HCT116 (cell line): ENCODE results near the gene NUBPL. TPM values are rescaled to one million over a fixed set of nuclear protein-coding genes. Genes with fewer than 3 reads are reported as not detected.

Experiments used
- ATAC-seq: fragments of 200-7000 bp; cut with Tn5 transposase; 2 replicates; pipeline ENCODE4 v1.9.1; 2020; ENCODE audit warnings: mild to moderate bottlenecking, moderate library complexity
- BruUV-seq: library from RNA; stranded (reverse); fragments of 400-500 nt; replicated peaks from 2 replicates; lab custom pipeline; 2021; lab: Mats Ljungman, UMichigan
- CTCF ChIA-PET: fragments of 300-600 bp; sonication (Branson Sonifier 250); formaldehyde crosslinking; loops from one replicate; lab custom pipeline; 2021; ENCODE audit warnings: antibody characterized with exemption; lab: Charles Lee
- POLR2A ChIA-PET: fragments of 300-600, 350-600 bp; sonication (Branson Sonifier 250); formaldehyde crosslinking; loops from one replicate; lab custom pipeline; 2021; ENCODE audit warnings: antibody characterized with exemption; lab: Charles Lee
- RAD21 ChIA-PET, 2 experiments: fragments of 300-600 bp; sonication (Branson Sonifier 250); formaldehyde crosslinking; loops; one replicate each; lab custom pipeline; 2023; ENCODE audit warnings: low total read pairs in 2 of 2; ENCODE audit not compliant: uncharacterized antibody in 2 of 2, unreplicated experiment in 2 of 2, low non-redundant PET in 1 of 2; lab: Charles Lee
- DNase-seq: peaks from one replicate; pipeline ENCODE4 v3.0.0-alpha.2; 2010; ENCODE audit warnings: low read depth, low spot score
- H2AFZ ChIP-seq: fragments of 200-600 bp; shearing (Covaris generic), sonication (generic); 2 replicates; pipeline ENCODE4 v1.6.1; 2017; ENCODE audit warnings: low read depth, mixed run types, mixed read lengths, antibody characterized with exemption, low read length; ENCODE audit not compliant: poor library complexity, severe bottlenecking
- H3K27ac ChIP-seq: 2 replicates; pipeline ENCODE4 v1.5.1; 2012; ENCODE audit warnings: low read depth, low read length
- H3K27me3 ChIP-seq: fragments of 200-600 bp; sonication (generic); 2 replicates; pipeline ENCODE4 v1.6.1; 2016; ENCODE audit warnings: mixed run types, low read length, mixed read lengths; ENCODE audit not compliant: insufficient read depth
- H3K36me3 ChIP-seq, 2 experiments: fragments of 200-500 bp in 1 of 2; fragments of 200-600 bp in 1 of 2; sonication (Bioruptor generic) in 1 of 2; sonication (generic) in 1 of 2; 2 replicates each; pipeline versions ENCODE4 v1.5.1 to v1.6.1; 2014 to 2016; ENCODE audit warnings: low read length in 2 of 2, inconsistent platforms in 1 of 2, mixed read lengths in 1 of 2, mixed run types in 1 of 2; ENCODE audit not compliant: insufficient read depth in 2 of 2, control insufficient read depth in 1 of 2
- H3K4me1 ChIP-seq, 2 experiments: fragments of 200-600 bp in 1 of 2; sonication (generic) in 1 of 2; 2 replicates each; pipeline versions ENCODE4 v1.5.1 to v1.6.1; 2012 to 2017; ENCODE audit warnings: low read length in 2 of 2, inconsistent platforms in 1 of 2, mild to moderate bottlenecking in 1 of 2, mixed read lengths in 1 of 2, mixed run types in 1 of 2, moderate library complexity in 1 of 2; ENCODE audit not compliant: insufficient read depth in 2 of 2, control insufficient read depth in 1 of 2
- H3K4me2 ChIP-seq: fragments of 200-600 bp; sonication (generic); 2 replicates; pipeline ENCODE4 v1.6.1; 2017; ENCODE audit warnings: mixed run types, low read length, mixed read lengths
- H3K4me3 ChIP-seq, 2 experiments: fragments of 200-600 bp in 1 of 2; sonication (generic) in 1 of 2; replicated peaks in 1 of 2; 2 replicates each; pipeline ENCODE4 v1.5.1; 2011 to 2016; ENCODE audit warnings: low read length in 2 of 2, control low read depth in 1 of 2, low read depth in 1 of 2, mild to moderate bottlenecking in 1 of 2, mixed read lengths in 1 of 2, mixed run types in 1 of 2
- H3K79me2 ChIP-seq: fragments of 200-600 bp; sonication (generic); 2 replicates; pipeline ENCODE4 v1.6.1; 2017; ENCODE audit warnings: mild to moderate bottlenecking, mixed run types, low read length, moderate library complexity, mixed read lengths; ENCODE audit not compliant: insufficient read depth
- H3K9ac ChIP-seq: fragments of 200-600 bp; sonication (generic); 2 replicates; pipeline ENCODE4 v1.6.1; 2016; ENCODE audit warnings: low read length, mixed read lengths
- H3K9me2 ChIP-seq: fragments of 200-600 bp; sonication (generic), shearing (Covaris generic); 2 replicates; pipeline ENCODE4 v1.6.1; 2017; ENCODE audit warnings: mixed run types, mild to moderate bottlenecking, moderate library complexity; ENCODE audit not compliant: insufficient read depth
- H3K9me3 ChIP-seq, 2 experiments: fragments of 200-500 bp in 1 of 2; fragments of 200-600 bp in 1 of 2; sonication (Bioruptor generic) in 1 of 2; sonication (generic) in 1 of 2; 2 replicates each; pipeline ENCODE4 v1.6.1; 2014 to 2017; ENCODE audit warnings: low read length in 2 of 2, mixed read lengths in 2 of 2, inconsistent platforms in 1 of 2, low read depth in 1 of 2, mild to moderate bottlenecking in 1 of 2, mixed run types in 1 of 2, moderate library complexity in 1 of 2; ENCODE audit not compliant: control insufficient read depth in 1 of 2, insufficient read depth in 1 of 2
- H4K20me1 ChIP-seq: fragments of 200-600 bp; sonication (generic), shearing (Covaris generic); 2 replicates; pipeline ENCODE4 v1.6.1; 2017; ENCODE audit warnings: mixed run types, mild to moderate bottlenecking, moderate library complexity; ENCODE audit not compliant: insufficient read depth
- CTCF ChIP-seq, 3 experiments: fragments of 200-600 bp in 1 of 3; sonication (generic) in 1 of 3; IDR thresholded peaks in 2 of 3; conservative IDR thresholded peaks in 1 of 3; 2 replicates each; pipeline ENCODE4 v1.5.1; 2012 to 2017; ENCODE audit warnings: low read depth in 2 of 3, low read length in 2 of 3, antibody characterized with exemption in 1 of 3, borderline replicate concordance in 1 of 3, control low read depth in 1 of 3, mild to moderate bottlenecking in 1 of 3, mixed read lengths in 1 of 3, mixed run types in 1 of 3, moderate library complexity in 1 of 3; ENCODE audit not compliant: insufficient read depth in 1 of 3
- EGR1 ChIP-seq: IDR thresholded peaks from 2 replicates; pipeline ENCODE4 v1.6.1; 2012; ENCODE audit warnings: low read depth
- EZH2 ChIP-seq: fragments of 200-600 bp; sonication (generic); IDR thresholded peaks from 2 replicates; pipeline ENCODE4 v1.6.1; 2017; ENCODE audit warnings: antibody characterized with exemption, mixed run types
- EZH2phosphoT487 ChIP-seq: fragments of 200-600 bp; IDR thresholded peaks from 2 replicates; pipeline ENCODE4 v1.6.1; 2018; ENCODE audit warnings: antibody characterized with exemption, borderline replicate concordance
- FOSL1 ChIP-seq: IDR thresholded peaks from 2 replicates; pipeline ENCODE4 v1.6.1; 2012; ENCODE audit warnings: low read depth
- JUND ChIP-seq: IDR thresholded peaks from 2 replicates; pipeline ENCODE4 v1.6.1; 2012
- MAX ChIP-seq: IDR thresholded peaks from 2 replicates; pipeline ENCODE4 v1.6.1; 2012
- POLR2A ChIP-seq: IDR thresholded peaks from 2 replicates; pipeline ENCODE4 v1.7.0; 2011; ENCODE audit warnings: borderline replicate concordance; ENCODE audit not compliant: insufficient read depth, insufficient read length; ENCODE audit errors: extremely low read depth
- RAD21 ChIP-seq: IDR thresholded peaks from 2 replicates; pipeline ENCODE4 v1.6.1; 2012; ENCODE audit warnings: low read depth, mild to moderate bottlenecking
- SIN3A ChIP-seq: IDR thresholded peaks from 2 replicates; pipeline ENCODE4 v1.6.1; 2012; ENCODE audit warnings: low read depth
- SP1 ChIP-seq: IDR thresholded peaks from 2 replicates; pipeline ENCODE4 v1.6.1; 2012; ENCODE audit warnings: low read depth
- SRF ChIP-seq: IDR thresholded peaks from 2 replicates; pipeline ENCODE4 v1.6.1; 2012; ENCODE audit warnings: low read depth
- TCF7L2 ChIP-seq: IDR thresholded peaks from 2 replicates; pipeline ENCODE4 v1.7.0; 2011; ENCODE audit warnings: borderline replicate concordance, inconsistent platforms; ENCODE audit not compliant: insufficient read depth, insufficient read length; ENCODE audit errors: extremely low read depth
- ZBTB33 ChIP-seq: IDR thresholded peaks from 2 replicates; pipeline ENCODE4 v1.6.1; 2011; ENCODE audit warnings: mild to moderate bottlenecking, low read length, moderate library complexity; ENCODE audit not compliant: insufficient replicate concordance; ENCODE audit errors: extremely low read depth
- ZFX ChIP-seq: fragments of 450-650 bp; IDR thresholded peaks from 2 replicates; pipeline ENCODE4 v1.6.1; 2017
- ZNF274 ChIP-seq: fragments of 200-500 bp; sonication (Bioruptor generic); IDR thresholded peaks from 2 replicates; pipeline ENCODE4 v1.6.1; 2014; ENCODE audit warnings: mild to moderate bottlenecking, low read depth, low read length, inconsistent platforms
- intact Hi-C: fragments of 100-400 bp; cut with micrococcal nuclease; formaldehyde crosslinking; loops from 2 replicates; pipeline ENCODE4 v1.10.0; 2022
- total RNA-seq: library from RNA; stranded (reverse); gene quantifications from one replicate; pipeline ENCODE4 v1.2.1, GENCODE V29; 2021; ENCODE audit not compliant: unreplicated experiment
- TF ChIP-seq, protein P1 (sequence below): IDR thresholded peaks from 2 replicates; pipeline ENCODE4 v1.6.1; 2012; ENCODE audit warnings: low read depth

The NUBPL gene
- total RNA-seq, 1 experiment from 2014 or later, result 11.3 TPM

DNA sequence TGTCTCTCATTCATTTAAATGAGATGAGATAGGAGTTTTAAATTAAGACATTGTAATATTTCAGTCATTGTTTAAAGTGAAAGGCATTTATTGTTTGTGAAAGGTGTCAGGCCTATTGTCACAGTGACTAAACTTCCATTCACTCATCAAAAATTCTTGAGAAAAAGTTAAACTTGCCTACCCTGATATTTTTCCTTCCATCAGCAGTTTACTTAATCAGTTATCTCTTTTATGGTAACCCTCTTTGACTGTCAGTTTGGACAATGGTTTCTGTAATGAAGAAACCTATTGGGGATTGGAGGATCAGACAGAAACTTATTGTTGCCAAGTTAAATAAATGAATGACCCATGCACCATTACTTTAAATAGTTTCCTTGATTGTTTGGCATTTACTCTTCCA is 241.6 kb downstream of the NUBPL start:
- H3K36me3 ChIP-seq, result no peaks in the 10 kb centered on the region
- H3K27me3 ChIP-seq, result no peaks in the 10 kb centered on the region
- H3K4me1 ChIP-seq, result no peaks in the 10 kb centered on the region
- no peak overlapping the region for H2AFZ ChIP-seq
- BruUV-seq, result no TSS peak
- no peak overlapping the region for H3K4me3 ChIP-seq
- no peak overlapping the region for H3K27ac ChIP-seq
- no peaks in the 10 kb centered on the region for H3K9me2 ChIP-seq
- no peak overlapping the region for H3K9ac ChIP-seq
- H4K20me1 ChIP-seq, result no peaks in the 10 kb centered on the region
- intact Hi-C loops, result no loop called here
- no peak overlapping the region for H3K4me2 ChIP-seq
- DNase-seq (no peak), ATAC-seq (no peak)
- no peaks in the 10 kb centered on the region for H3K79me2 ChIP-seq
- ChIA-PET RAD21 (no interaction called here), POLR2A (no interaction called here), CTCF (no interaction called here)
- no peaks in the 10 kb centered on the region for H3K9me3 ChIP-seq
- no peak for TF ChIP-seq ZFX
- no peak for TF ChIP-seq SIN3A
- no peak for TF ChIP-seq EZH2
- TF ChIP-seq SRF, result no peak
- no peak for TF ChIP-seq TCF7L2
- no peak for TF ChIP-seq POLR2A
- no peak for TF ChIP-seq EZH2phosphoT487
- no peak for TF ChIP-seq EGR1
- TF ChIP-seq MAX, result no peak
- no peak for TF ChIP-seq JUND
- TF ChIP-seq, protein P1, sequence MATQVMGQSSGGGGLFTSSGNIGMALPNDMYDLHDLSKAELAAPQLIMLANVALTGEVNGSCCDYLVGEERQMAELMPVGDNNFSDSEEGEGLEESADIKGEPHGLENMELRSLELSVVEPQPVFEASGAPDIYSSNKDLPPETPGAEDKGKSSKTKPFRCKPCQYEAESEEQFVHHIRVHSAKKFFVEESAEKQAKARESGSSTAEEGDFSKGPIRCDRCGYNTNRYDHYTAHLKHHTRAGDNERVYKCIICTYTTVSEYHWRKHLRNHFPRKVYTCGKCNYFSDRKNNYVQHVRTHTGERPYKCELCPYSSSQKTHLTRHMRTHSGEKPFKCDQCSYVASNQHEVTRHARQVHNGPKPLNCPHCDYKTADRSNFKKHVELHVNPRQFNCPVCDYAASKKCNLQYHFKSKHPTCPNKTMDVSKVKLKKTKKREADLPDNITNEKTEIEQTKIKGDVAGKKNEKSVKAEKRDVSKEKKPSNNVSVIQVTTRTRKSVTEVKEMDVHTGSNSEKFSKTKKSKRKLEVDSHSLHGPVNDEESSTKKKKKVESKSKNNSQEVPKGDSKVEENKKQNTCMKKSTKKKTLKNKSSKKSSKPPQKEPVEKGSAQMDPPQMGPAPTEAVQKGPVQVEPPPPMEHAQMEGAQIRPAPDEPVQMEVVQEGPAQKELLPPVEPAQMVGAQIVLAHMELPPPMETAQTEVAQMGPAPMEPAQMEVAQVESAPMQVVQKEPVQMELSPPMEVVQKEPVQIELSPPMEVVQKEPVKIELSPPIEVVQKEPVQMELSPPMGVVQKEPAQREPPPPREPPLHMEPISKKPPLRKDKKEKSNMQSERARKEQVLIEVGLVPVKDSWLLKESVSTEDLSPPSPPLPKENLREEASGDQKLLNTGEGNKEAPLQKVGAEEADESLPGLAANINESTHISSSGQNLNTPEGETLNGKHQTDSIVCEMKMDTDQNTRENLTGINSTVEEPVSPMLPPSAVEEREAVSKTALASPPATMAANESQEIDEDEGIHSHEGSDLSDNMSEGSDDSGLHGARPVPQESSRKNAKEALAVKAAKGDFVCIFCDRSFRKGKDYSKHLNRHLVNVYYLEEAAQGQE, result no peak
- TF ChIP-seq SP1, result no peak
- no peak for TF ChIP-seq FOSL1
- no peak for TF ChIP-seq ZBTB33
- TF ChIP-seq ZNF274, result no peak
- no peak for TF ChIP-seq RAD21
- TF ChIP-seq CTCF (IDR thresholded peaks at IDR 0.05 in 2 of 3, conservative IDR thresholded peaks at IDR 0.05 in 1 of 3; ENCODE audit: borderline replicate concordance in 1 of 3, insufficient read depth in 1 of 3, low read depth in 2 of 3, low read length in 2 of 3), result no peak
